Muscle of back (tissue), 11 donors: ENCODE results near the gene SMURF2. TPM values are rescaled to one million over a fixed set of nuclear protein-coding genes. Genes with fewer than 3 reads are reported as not detected.
"Not testable (repeated sequence)": the region's sequence is repeated elsewhere in the genome, so short reads cannot be mapped to it uniquely, and the experiment has no call there.

Source experiments
- DNase-seq, 3 donors: peaks; one replicate each; pipeline versions ENCODE4 v3.0.0 to v3.0.0-alpha.2; 2013
- polyA plus RNA-seq, 10 donors: library from polyadenylated mRNA; unstranded; fragments of 120-200 nt; gene quantifications; one replicate each; pipeline ENCODE4 v1.2.1, GENCODE V29; 2013; ENCODE audit not compliant: insufficient read length in 10 of 10

The SMURF2 gene
- polyA plus RNA-seq, 10 donors: 20.1 to 30.9 (median 25.7) TPM

GRCh38 chr17:64667807-64668721, 6.0 kb upstream of the SMURF2 start:
- not testable (repeated sequence) for DNase-seq

- DNase-seq: not testable (repeated sequence)
These were observed 2.3 kb upstream of the SMURF2 start for GRCh38 chr17:64664299-64664981.

- not testable (repeated sequence) for DNase-seq
These were observed 1.7 kb upstream of the SMURF2 start for GRCh38 chr17:64663836-64664235.

GRCh38 chr17:64662774-64663367, 764 bp upstream of the SMURF2 start:
- no peak for DNase-seq

GRCh38 chr17:64661726-64661975, 456 bp downstream of the SMURF2 start:
- no peak for DNase-seq

- peak in 2 of 3 donors; percentile 24 to 69 for DNase-seq
These were observed 955 bp downstream of the SMURF2 start for GRCh38 chr17:64660978-64661725.

- DNase-seq: peak in 1 of 3 donors; percentile 56
These were observed 1.7 kb downstream of the SMURF2 start for GRCh38 chr17:64660195-64660977.

GRCh38 chr17:64658931-64659330, 3.2 kb downstream of the SMURF2 start:
- peak in 1 of 3 donors; percentile 51 for DNase-seq

- no peak for DNase-seq
These were observed 4.4 kb downstream of the SMURF2 start for GRCh38 chr17:64657610-64658125.

- DNase-seq: no peak
These were observed 6.4 kb downstream of the SMURF2 start for GRCh38 chr17:64655704-64656103.

GRCh38 chr17:64653985-64654355, 8.1 kb downstream of the SMURF2 start:
- no peak for DNase-seq

GRCh38 chr17:64653325-64653984, 8.7 kb downstream of the SMURF2 start:
- DNase-seq: no peak

GRCh38 chr17:64651889-64652288, 10.2 kb downstream of the SMURF2 start:
- no peak for DNase-seq

- DNase-seq: no peak
These were observed 13.9 kb downstream of the SMURF2 start for GRCh38 chr17:64648234-64648633.

- no peak for DNase-seq
These were observed 14.3 kb downstream of the SMURF2 start for GRCh38 chr17:64647817-64648216.

- DNase-seq: no peak
These were observed 22.6 kb downstream of the SMURF2 start for GRCh38 chr17:64639516-64639915.

GRCh38 chr17:64638552-64639203, 23.4 kb downstream of the SMURF2 start:
- no peak for DNase-seq

GRCh38 chr17:64635647-64636305, 26.3 kb downstream of the SMURF2 start:
- DNase-seq: peak in 1 of 3 donors; percentile 87

- DNase-seq: no peak
These were observed 27.9 kb downstream of the SMURF2 start for GRCh38 chr17:64634218-64634617.
